Omental fat pad (tissue), 4 donors: Measurements from ENCODE around the gene RASSF7. TPM values are rescaled to one million over a fixed set of nuclear protein-coding genes. Genes with fewer than 3 reads are reported as not detected.

Experiments
- ATAC-seq: fragments of 150-250 bp; one replicate; pipeline ENCODE4 v1.9.1; 2016; ENCODE audit warnings: mild to moderate bottlenecking, moderate library complexity; ENCODE audit not compliant: low FRiP score
- DNase-seq: peaks from one replicate; pipeline ENCODE4 v3.0.0-alpha.2; 2019; ENCODE audit warnings: low spot score
- total RNA-seq, 4 donors: library from RNA; depleted of rRNA; stranded (reverse); fragments of >200 nt; gene quantifications; one replicate each; pipeline ENCODE4 v1.1.0, GENCODE V29; 2016
- TF ChIP-seq, protein P1 (sequence below), 3 donors: fragments of 450-650 bp; IDR thresholded peaks; one replicate each; pipeline ENCODE4 v1.5.1; 2016 to 2017; ENCODE audit warnings: antibody characterized with exemption in 3 of 3, mild to moderate bottlenecking in 3 of 3, moderate library complexity in 2 of 3

RASSF7 gene
- total RNA-seq, 4 donors from 2014 or later, result 9.1 to 31.8 (median 13.4) TPM

DNA sequence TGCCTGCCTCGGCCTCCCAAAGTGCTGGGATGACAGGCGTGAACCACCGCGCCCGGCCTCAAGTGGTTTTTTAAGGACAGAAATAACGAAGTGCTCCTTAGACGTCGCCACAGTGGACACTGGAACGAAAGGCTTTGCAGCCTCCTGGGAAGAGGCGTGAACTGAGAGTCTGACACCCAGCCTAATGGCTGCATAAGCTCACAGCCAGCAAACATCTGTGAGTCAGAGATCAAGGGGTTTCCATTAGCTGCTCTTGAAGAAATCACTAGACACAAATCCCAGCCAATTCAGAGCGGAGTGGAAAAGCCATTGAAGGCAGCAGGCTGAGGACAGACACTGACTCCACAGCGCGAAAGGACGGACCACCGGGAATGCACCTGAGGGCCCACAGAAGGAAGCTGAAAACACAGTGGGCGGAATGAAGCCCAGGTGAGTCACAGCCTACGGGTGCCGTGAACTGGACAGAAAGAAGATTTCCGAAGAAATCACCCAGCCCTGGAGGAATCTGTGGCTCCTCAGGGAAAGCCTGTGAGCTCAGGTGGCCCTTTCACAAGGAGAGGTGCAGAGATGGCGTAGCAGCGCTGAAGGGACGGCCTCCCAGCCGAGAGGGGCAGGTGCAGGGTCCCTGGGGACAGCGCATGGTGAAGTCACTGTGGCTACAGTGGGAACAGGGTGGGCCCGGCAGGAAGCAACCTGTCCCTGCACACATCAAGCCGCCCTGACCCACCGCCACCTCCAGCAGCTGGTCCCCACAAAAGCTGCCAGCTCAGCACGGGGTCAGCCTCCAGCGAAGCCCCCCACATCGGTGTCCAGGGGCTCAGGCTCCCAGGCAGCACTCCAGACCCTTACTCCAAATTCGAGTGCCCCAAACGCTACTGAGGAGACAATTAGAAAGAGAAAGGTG lies 11.8 kb upstream of the RASSF7 start:
- TF ChIP-seq, protein P1, sequence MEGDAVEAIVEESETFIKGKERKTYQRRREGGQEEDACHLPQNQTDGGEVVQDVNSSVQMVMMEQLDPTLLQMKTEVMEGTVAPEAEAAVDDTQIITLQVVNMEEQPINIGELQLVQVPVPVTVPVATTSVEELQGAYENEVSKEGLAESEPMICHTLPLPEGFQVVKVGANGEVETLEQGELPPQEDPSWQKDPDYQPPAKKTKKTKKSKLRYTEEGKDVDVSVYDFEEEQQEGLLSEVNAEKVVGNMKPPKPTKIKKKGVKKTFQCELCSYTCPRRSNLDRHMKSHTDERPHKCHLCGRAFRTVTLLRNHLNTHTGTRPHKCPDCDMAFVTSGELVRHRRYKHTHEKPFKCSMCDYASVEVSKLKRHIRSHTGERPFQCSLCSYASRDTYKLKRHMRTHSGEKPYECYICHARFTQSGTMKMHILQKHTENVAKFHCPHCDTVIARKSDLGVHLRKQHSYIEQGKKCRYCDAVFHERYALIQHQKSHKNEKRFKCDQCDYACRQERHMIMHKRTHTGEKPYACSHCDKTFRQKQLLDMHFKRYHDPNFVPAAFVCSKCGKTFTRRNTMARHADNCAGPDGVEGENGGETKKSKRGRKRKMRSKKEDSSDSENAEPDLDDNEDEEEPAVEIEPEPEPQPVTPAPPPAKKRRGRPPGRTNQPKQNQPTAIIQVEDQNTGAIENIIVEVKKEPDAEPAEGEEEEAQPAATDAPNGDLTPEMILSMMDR (IDR thresholded peaks at IDR 0.05), result no peak
- no peak for DNase-seq
- no peak for ATAC-seq

DNA sequence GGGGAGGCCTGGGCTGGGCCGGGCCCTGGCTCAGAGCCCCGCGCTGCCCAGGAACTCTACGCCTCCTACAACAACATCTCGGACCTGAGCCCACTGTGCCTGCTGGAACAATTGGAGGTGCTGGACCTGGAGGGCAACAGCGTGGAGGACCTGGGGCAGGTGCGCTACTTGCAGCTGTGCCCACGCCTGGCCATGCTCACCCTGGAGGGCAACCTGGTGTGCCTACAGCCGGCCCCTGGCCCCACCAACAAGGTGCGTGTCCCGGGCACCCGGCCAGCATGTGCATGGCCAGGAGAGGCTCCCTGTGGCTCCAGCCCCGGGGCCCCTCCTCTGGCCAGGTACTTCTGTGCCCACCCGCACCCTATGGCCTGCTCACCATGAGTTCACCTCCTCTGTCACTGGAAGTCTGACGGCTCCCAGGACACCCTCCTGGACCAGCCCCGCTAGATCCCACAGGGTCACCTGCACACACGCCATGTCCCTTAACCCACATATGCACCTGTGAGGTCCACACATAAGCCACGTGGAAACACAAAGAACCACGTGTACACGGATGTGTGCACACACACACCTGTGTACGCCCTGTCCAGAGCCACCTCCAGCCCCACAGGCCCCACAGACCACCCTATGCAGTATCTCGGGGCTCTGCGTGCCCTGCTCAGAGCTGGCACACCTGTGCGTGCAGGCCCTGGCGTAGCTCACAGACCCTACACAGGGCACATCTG lies 10.6 kb upstream of the RASSF7 start:
- TF ChIP-seq, protein P1 (IDR thresholded peaks at IDR 0.05), result no peak
- no peak for DNase-seq
- no peak for ATAC-seq

DNA sequence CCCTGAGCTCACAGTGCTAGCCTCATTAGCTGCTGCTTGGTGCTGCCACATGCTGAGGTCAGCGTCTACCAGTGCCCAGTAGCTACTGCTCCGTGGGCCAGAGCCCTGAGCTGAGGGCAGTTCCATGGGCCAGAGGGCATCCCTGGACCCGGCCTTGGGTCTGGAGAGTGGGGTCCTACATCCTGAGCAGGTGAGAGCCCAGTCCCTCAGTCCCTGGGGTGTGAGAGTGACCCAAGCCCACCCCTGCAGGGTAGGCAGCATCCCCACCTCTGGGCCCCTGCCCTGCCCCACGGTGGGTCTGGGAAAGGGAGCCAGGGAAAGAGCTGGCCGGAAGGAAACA lies 10.1 kb upstream of the RASSF7 start:
- DNase-seq (no peak), ATAC-seq (no peak)
- TF ChIP-seq, protein P1 (IDR thresholded peaks at IDR 0.05), result no peak

DNA sequence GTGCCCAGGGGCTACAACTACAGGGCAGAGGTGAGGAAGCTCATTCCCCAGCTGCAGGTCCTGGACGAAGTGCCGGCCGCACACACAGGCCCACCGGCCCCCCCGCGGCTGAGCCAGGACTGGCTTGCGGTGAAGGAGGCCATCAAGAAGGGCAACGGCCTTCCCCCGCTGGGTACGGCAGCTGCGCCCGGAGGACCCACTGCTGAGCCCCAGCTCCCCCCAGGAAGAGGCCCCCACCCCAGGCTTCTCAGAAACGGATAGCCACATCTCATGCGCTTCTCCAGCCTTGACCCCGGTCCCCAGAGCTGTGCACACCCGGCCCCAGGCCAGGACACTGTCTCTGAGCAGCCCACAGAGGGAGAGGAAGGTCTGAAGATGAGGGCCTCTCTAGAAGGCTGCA lies 9.6 kb upstream of the RASSF7 start:
- TF ChIP-seq, protein P1 (IDR thresholded peaks at IDR 0.05), result no peak
- ATAC-seq (no peak), DNase-seq (no peak)

DNA sequence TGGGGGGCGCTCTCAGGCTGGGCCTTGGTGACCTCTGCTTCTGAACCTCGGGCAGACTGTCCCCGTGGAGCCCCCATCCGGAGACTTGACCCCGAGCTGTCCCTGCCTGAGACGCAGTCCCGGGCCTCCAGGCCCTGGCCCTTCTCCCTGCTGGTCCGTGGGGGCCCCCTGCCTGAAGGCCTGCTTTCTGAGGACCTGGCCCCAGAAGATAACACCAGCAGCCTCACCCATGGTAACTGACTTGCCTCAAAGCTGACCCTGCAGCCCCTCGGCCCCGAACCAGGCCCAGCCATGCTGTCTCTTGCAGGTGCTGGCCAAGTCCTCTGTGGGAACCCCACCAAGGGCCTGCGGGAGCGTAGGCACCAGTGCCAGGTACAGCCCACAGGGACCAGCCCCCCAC lies 9.2 kb upstream of the RASSF7 start:
- TF ChIP-seq, protein P1 (IDR thresholded peaks at IDR 0.05), result no peak
- ATAC-seq, result no peak
- no peak for DNase-seq

DNA sequence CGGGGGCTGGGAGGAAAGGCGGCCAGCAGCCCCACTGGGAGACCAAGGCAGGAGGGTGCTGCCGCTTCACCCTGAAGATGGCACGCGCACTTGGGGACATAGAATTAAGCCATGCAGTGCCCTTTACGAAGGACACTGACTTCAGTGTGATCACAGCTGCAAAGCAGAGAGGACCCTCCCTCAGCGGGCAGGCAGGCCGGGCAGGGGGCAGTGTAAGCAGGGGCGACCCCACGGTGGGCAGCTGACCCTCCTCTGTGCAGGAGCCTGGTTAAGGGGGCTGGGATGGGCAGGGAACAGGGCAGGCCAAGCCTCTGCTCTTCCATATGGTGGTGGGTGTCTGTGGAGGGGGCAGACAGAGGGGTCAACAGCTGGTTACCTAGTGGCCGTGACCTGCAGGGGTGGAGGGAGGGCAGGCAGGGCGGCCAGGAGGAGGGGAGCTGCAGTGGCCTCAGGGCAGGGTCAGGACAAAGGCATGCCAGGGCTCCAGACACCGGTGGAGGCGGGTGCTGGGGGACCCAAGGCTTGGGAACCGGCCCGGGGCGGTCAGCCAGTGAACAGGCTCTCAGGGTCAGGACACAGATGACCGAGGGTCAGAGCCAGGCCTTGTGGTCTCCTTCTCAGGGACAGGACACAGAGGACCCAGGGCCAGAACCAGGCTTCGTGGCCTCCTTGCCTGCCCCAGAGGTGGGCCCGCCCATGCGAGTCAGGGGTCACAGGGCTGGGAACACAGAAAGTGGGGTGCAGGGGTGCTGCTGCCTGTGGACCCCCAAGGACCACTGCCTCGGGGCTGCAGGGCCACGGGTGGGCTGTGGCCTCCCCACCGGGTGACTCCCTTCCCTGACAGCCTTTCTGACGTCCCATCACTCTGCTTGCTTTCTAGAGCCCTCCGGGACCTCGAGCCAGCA lies 7.4 kb upstream of the RASSF7 start:
- TF ChIP-seq, protein P1 (IDR thresholded peaks at IDR 0.05), result no peak
- DNase-seq (no peak), ATAC-seq (no peak)
